KMS-11 (cell line): ENCODE measurements around the gene ELAVL4.

ENCODE experiments used
- H2AFZ ChIP-seq: fragments of 200-600 bp; sonication (generic); 2 replicates; pipeline ENCODE4 v1.6.1; 2016; ENCODE audit warnings: antibody characterized with exemption, mixed run types, low read depth
- H3K27ac ChIP-seq: fragments of 200-600 bp; sonication (generic); 2 replicates; pipeline ENCODE4 v1.6.1; 2016; ENCODE audit warnings: mild to moderate bottlenecking, mixed run types
- H3K27me3 ChIP-seq: fragments of 200-600 bp; sonication (generic); 2 replicates; pipeline ENCODE4 v1.6.1; 2017; ENCODE audit warnings: mild to moderate bottlenecking, low read depth, mixed run types, moderate library complexity; ENCODE audit not compliant: insufficient read depth
- H3K36me3 ChIP-seq: fragments of 200-600 bp; sonication (generic); 2 replicates; pipeline ENCODE4 v1.6.1; 2017; ENCODE audit warnings: mild to moderate bottlenecking, mixed run types; ENCODE audit not compliant: insufficient read depth
- H3K4me1 ChIP-seq: fragments of 200-600 bp; sonication (generic); 2 replicates; pipeline ENCODE4 v1.6.1; 2016; ENCODE audit warnings: mild to moderate bottlenecking, low read depth, mixed run types; ENCODE audit not compliant: poor library complexity, severe bottlenecking
- H3K4me2 ChIP-seq: fragments of 200-600 bp; sonication (generic); 2 replicates; pipeline ENCODE4 v1.7.0; 2016; ENCODE audit warnings: mild to moderate bottlenecking, mixed run types
- H3K4me3 ChIP-seq: fragments of 200-600 bp; sonication (generic); IDR thresholded peaks from 2 replicates; pipeline ENCODE4 v1.6.1; 2017; ENCODE audit warnings: low read depth, low read length, mixed read lengths; ENCODE audit not compliant: insufficient read depth
- H3K79me2 ChIP-seq: fragments of 200-600 bp; sonication (generic); 2 replicates; pipeline ENCODE4 v1.6.1; 2016; ENCODE audit warnings: low read depth, mixed run types; ENCODE audit not compliant: insufficient read depth
- H3K9ac ChIP-seq: fragments of 200-600 bp; sonication (generic); 2 replicates; pipeline ENCODE4 v1.6.1; 2016; ENCODE audit warnings: mild to moderate bottlenecking, mixed run types
- H4K20me1 ChIP-seq: fragments of 200-600 bp; sonication (generic); 2 replicates; pipeline ENCODE4 v1.6.1; 2016; ENCODE audit warnings: mild to moderate bottlenecking, mixed run types; ENCODE audit not compliant: insufficient read depth
- TF ChIP-seq, protein P1 (sequence below): fragments of 200-600 bp; sonication (generic); conservative IDR thresholded peaks from 2 replicates; pipeline ENCODE4 v1.6.1; 2017; ENCODE audit warnings: low read depth, mild to moderate bottlenecking, antibody characterized with exemption, low read length, moderate library complexity, mixed read lengths

Gene ELAVL4

GRCh38 chr1:50218344-50219120 lies 109.8 kb downstream of the ELAVL4 start:
- Histone ChIP-seq H3K4me3 (no peak overlapping the region), H3K4me2 (no peak overlapping the region), H3K4me1 (no peaks in the 10 kb centered on the region), H3K9ac (no peak overlapping the region), H4K20me1 (no peaks in the 10 kb centered on the region), H3K79me2 (no peaks in the 10 kb centered on the region), H2AFZ (no peak overlapping the region), H3K27ac (no peak overlapping the region), H3K27me3 (no peaks in the 10 kb centered on the region), H3K36me3 (no peaks in the 10 kb centered on the region)
- TF ChIP-seq, protein P1, sequence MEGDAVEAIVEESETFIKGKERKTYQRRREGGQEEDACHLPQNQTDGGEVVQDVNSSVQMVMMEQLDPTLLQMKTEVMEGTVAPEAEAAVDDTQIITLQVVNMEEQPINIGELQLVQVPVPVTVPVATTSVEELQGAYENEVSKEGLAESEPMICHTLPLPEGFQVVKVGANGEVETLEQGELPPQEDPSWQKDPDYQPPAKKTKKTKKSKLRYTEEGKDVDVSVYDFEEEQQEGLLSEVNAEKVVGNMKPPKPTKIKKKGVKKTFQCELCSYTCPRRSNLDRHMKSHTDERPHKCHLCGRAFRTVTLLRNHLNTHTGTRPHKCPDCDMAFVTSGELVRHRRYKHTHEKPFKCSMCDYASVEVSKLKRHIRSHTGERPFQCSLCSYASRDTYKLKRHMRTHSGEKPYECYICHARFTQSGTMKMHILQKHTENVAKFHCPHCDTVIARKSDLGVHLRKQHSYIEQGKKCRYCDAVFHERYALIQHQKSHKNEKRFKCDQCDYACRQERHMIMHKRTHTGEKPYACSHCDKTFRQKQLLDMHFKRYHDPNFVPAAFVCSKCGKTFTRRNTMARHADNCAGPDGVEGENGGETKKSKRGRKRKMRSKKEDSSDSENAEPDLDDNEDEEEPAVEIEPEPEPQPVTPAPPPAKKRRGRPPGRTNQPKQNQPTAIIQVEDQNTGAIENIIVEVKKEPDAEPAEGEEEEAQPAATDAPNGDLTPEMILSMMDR: no peak

DNA sequence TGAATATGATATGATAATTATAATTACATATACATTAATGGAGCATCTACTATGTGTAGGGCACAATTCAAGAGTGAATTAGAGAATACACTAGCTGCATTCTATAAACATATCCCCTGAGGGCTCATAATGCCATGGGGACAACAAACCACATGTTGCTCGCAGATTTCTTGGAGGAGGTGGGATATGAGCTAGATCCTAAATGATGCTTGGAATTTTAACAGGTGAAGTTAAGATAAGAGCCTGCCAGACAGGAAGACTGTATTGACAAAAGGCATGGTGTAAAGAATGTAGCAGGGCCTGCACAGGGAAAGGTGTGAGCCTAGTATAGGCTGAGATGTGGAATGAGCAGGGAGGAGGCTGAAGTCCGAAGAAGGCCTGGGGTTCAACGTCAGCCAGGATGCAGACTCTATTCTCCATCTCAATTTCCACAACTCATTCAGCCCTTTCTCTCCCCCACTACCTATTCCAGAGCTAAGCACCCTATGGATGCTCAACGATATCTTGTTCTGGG lies 120.2 kb downstream of the ELAVL4 start:
- H4K20me1 ChIP-seq: no peaks in the 10 kb centered on the region
- H3K9ac ChIP-seq: no peak overlapping the region
- TF ChIP-seq, protein P1: no peak
- no peak overlapping the region for H2AFZ ChIP-seq
- H3K27ac ChIP-seq: no peak overlapping the region
- no peaks in the 10 kb centered on the region for H3K79me2 ChIP-seq
- H3K4me3 ChIP-seq: no peak overlapping the region
- no peaks in the 10 kb centered on the region for H3K36me3 ChIP-seq
- H3K4me1 ChIP-seq: no peaks in the 10 kb centered on the region
- H3K27me3 ChIP-seq: no peaks in the 10 kb centered on the region
- H3K4me2 ChIP-seq: no peak overlapping the region

DNA sequence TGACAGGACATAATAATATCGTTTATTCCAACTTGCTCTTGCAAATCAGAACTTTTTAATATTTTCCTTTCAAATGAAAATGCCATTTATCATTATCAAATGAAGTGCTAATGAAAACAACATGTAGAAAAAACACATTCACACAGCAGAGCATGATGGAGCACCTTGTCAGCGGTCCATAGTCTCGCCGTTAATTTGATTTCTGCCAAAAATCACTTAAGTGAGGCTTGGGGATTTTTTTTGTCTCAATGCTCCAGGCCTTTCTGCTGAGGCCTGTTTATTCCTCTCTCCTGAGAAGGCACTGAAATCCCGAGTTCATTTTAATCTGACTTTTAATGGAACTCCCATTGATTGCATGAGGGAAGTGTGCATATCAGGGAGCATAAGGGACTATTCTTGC lies 122.5 kb downstream of the ELAVL4 start:
- Histone ChIP-seq H4K20me1 (no peaks in the 10 kb centered on the region), H3K27ac (no peak overlapping the region), H2AFZ (no peak overlapping the region), H3K27me3 (no peaks in the 10 kb centered on the region), H3K79me2 (no peaks in the 10 kb centered on the region), H3K4me1 (no peaks in the 10 kb centered on the region), H3K36me3 (no peaks in the 10 kb centered on the region), H3K4me3 (no peak overlapping the region), H3K4me2 (no peak overlapping the region), H3K9ac (no peak overlapping the region)
- TF ChIP-seq, protein P1: no peak

GRCh38 chr1:50232336-50232735 lies 123.6 kb downstream of the ELAVL4 start:
- Histone ChIP-seq H3K9ac (no peak overlapping the region), H3K36me3 (no peaks in the 10 kb centered on the region), H3K4me1 (no peaks in the 10 kb centered on the region), H3K4me2 (no peak overlapping the region), H3K27me3 (no peaks in the 10 kb centered on the region), H4K20me1 (no peaks in the 10 kb centered on the region), H3K27ac (no peak overlapping the region), H3K79me2 (no peaks in the 10 kb centered on the region), H3K4me3 (no peak overlapping the region), H2AFZ (no peak overlapping the region)
- TF ChIP-seq, protein P1: no peak
